ENCODE measurements around the gene CACNG4.

GRCh38 chr17:67069603-67070136, 105.2 kb downstream of the CACNG4 start:
- TF ChIP-seq, protein P1, sequence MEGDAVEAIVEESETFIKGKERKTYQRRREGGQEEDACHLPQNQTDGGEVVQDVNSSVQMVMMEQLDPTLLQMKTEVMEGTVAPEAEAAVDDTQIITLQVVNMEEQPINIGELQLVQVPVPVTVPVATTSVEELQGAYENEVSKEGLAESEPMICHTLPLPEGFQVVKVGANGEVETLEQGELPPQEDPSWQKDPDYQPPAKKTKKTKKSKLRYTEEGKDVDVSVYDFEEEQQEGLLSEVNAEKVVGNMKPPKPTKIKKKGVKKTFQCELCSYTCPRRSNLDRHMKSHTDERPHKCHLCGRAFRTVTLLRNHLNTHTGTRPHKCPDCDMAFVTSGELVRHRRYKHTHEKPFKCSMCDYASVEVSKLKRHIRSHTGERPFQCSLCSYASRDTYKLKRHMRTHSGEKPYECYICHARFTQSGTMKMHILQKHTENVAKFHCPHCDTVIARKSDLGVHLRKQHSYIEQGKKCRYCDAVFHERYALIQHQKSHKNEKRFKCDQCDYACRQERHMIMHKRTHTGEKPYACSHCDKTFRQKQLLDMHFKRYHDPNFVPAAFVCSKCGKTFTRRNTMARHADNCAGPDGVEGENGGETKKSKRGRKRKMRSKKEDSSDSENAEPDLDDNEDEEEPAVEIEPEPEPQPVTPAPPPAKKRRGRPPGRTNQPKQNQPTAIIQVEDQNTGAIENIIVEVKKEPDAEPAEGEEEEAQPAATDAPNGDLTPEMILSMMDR (IDR thresholded peaks at IDR 0.05 in 4 of 5, conservative IDR thresholded peaks at IDR 0.05 in 1 of 5), result no peak
- no peak for TF ChIP-seq POLR2A (IDR thresholded peaks at IDR 0.05)
